ENCODE measurements around the gene LATS1.
"Not testable (repeated sequence)": the region's sequence is repeated elsewhere in the genome, so short reads cannot be mapped to it uniquely, and the experiment has no call there.

DNA sequence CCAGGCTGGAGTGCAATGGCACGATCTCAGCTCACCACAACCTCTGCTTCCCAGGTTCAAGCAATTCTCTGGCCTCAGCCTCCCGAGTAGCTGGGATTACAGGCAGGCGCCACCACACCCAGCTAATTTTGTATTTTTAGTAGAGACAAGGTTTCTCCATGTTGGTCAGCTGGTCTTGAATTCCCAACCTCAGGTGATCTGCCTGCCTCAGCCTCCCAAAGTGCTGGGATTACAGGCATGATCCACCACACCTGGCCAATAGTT, 35.4 kb upstream of the LATS1 start:
- TF ChIP-seq CTCF, EP300, POLR2A (IDR thresholded peaks at IDR 0.05): not testable (repeated sequence)
